HEK293 (cell line): Measurements from ENCODE around the gene OR13F1.

ENCODE experiments used
- CTCF ChIA-PET: fragments of 350-600 bp; formaldehyde crosslinking; extraction: SDS; loops from one replicate; lab custom pipeline; 2021; ENCODE audit warnings: antibody characterized with exemption; lab: Yijun Ruan, JAX
- POLR2A ChIA-PET: fragments of 300-600 bp; formaldehyde crosslinking; extraction: SDS; loops from one replicate; lab custom pipeline; 2020; ENCODE audit warnings: antibody characterized with exemption, inconsistent platforms; lab: Yijun Ruan, JAX
- H3K27ac ChIP-seq: fragments of 200-500 bp; sonication (Bioruptor generic); 2 replicates; pipeline ENCODE4 v1.5.1; 2014; ENCODE audit warnings: low read depth, low read length, control low read depth, inconsistent platforms; ENCODE audit errors: extremely low read depth
- H3K36me3 ChIP-seq, 2 experiments: fragments of 200-500 bp in 1 of 2; sonication (Bioruptor generic) in 1 of 2; 1 replicate in 1 of 2; 2 replicates in 1 of 2; pipeline ENCODE4 v1.5.1; 2014 to 2017; ENCODE audit warnings: inconsistent platforms in 2 of 2, low read length in 2 of 2; ENCODE audit not compliant: control insufficient read depth in 2 of 2, insufficient read depth in 1 of 2
- H3K4me1 ChIP-seq: fragments of 200-500 bp; sonication (Bioruptor generic); 2 replicates; pipeline ENCODE4 v1.5.1; 2014; ENCODE audit warnings: mild to moderate bottlenecking, low read length, inconsistent platforms; ENCODE audit not compliant: control insufficient read depth, insufficient read depth
- H3K4me3 ChIP-seq: 2 replicates; pipeline ENCODE4 v1.5.1; 2011; ENCODE audit warnings: low read depth, mild to moderate bottlenecking, control low read depth, low read length, moderate library complexity
- H3K9me3 ChIP-seq: fragments of 200-500 bp; sonication (Bioruptor generic); 2 replicates; pipeline ENCODE4 v1.5.1; 2014; ENCODE audit warnings: low read depth, low read length, inconsistent platforms; ENCODE audit not compliant: control insufficient read depth, insufficient read depth
- FEZF1 ChIP-seq: fragments of 450-650 bp; formaldehyde crosslinking; IDR thresholded peaks from 2 replicates; pipeline ENCODE4 v1.5.1; 2016; ENCODE audit warnings: missing biosample characterization, missing genetic modification characterization
- GLIS1 ChIP-seq: fragments of 450-650 bp; formaldehyde crosslinking; IDR thresholded peaks from 2 replicates; pipeline ENCODE4 v1.5.1; 2016; ENCODE audit warnings: missing biosample characterization, missing genetic modification characterization
- OSR2 ChIP-seq: fragments of 450-650 bp; formaldehyde crosslinking; IDR thresholded peaks from 2 replicates; pipeline ENCODE4 v1.5.1; 2016; ENCODE audit warnings: missing biosample characterization, missing genetic modification characterization
- RBAK ChIP-seq: fragments of 450-650 bp; formaldehyde crosslinking; IDR thresholded peaks from 2 replicates; pipeline ENCODE4 v1.5.1; 2016; ENCODE audit warnings: missing biosample characterization, missing genetic modification characterization
- ZBTB17 ChIP-seq: fragments of 450-650 bp; formaldehyde crosslinking; IDR thresholded peaks from 2 replicates; pipeline ENCODE4 v1.5.1; 2016; ENCODE audit warnings: missing biosample characterization, missing genetic modification characterization
- ZNF10 ChIP-seq: fragments of 450-650 bp; formaldehyde crosslinking; IDR thresholded peaks from 2 replicates; pipeline ENCODE4 v1.5.1; 2017; ENCODE audit warnings: missing biosample characterization, missing genetic modification characterization
- ZNF2 ChIP-seq: fragments of 450-650 bp; formaldehyde crosslinking; IDR thresholded peaks from 2 replicates; pipeline ENCODE4 v1.5.1; 2016; ENCODE audit warnings: missing biosample characterization, missing genetic modification characterization
- ZNF354C ChIP-seq: fragments of 450-650 bp; formaldehyde crosslinking; IDR thresholded peaks from 2 replicates; pipeline ENCODE4 v1.5.1; 2016; ENCODE audit warnings: missing biosample characterization, missing genetic modification characterization, low read depth, borderline replicate concordance
- ZNF366 ChIP-seq: fragments of 450-650 bp; formaldehyde crosslinking; conservative IDR thresholded peaks from 2 replicates; pipeline ENCODE4 v1.5.1; 2016; ENCODE audit warnings: missing biosample characterization, missing genetic modification characterization
- ZNF394 ChIP-seq: fragments of 450-650 bp; formaldehyde crosslinking; IDR thresholded peaks from 2 replicates; pipeline ENCODE4 v1.5.1; 2016; ENCODE audit warnings: missing biosample characterization, missing genetic modification characterization, mild to moderate bottlenecking, moderate library complexity, borderline replicate concordance
- ZNF473 ChIP-seq: fragments of 450-650 bp; formaldehyde crosslinking; IDR thresholded peaks from 2 replicates; pipeline ENCODE4 v1.5.1; 2017; ENCODE audit warnings: missing biosample characterization, missing genetic modification characterization
- ZNF544 ChIP-seq: fragments of 450-650 bp; formaldehyde crosslinking; IDR thresholded peaks from 2 replicates; pipeline ENCODE4 v1.5.0; 2017; ENCODE audit warnings: missing biosample characterization, missing genetic modification characterization
- ZNF654 ChIP-seq: fragments of 450-650 bp; formaldehyde crosslinking; IDR thresholded peaks from 2 replicates; pipeline ENCODE4 v1.5.1; 2016; ENCODE audit warnings: low read depth, missing biosample characterization, missing genetic modification characterization
- ZNF658 ChIP-seq: fragments of 450-650 bp; formaldehyde crosslinking; IDR thresholded peaks from 2 replicates; pipeline ENCODE4; 2016; ENCODE audit warnings: missing biosample characterization, missing genetic modification characterization
- ZNF777 ChIP-seq: fragments of 450-650 bp; formaldehyde crosslinking; IDR thresholded peaks from 2 replicates; pipeline ENCODE4 v1.5.1; 2017; ENCODE audit warnings: missing biosample characterization, missing genetic modification characterization, borderline replicate concordance
- ZNF791 ChIP-seq: fragments of 450-650 bp; formaldehyde crosslinking; IDR thresholded peaks from 2 replicates; pipeline ENCODE4 v1.5.1; 2016; ENCODE audit warnings: missing biosample characterization, missing genetic modification characterization
- TF ChIP-seq, protein P1 (sequence below): fragments of 450-650 bp; formaldehyde crosslinking; conservative IDR thresholded peaks from 2 replicates; pipeline ENCODE4 v1.5.1; 2016; ENCODE audit warnings: low read depth, missing biosample characterization, missing genetic modification characterization
- TF ChIP-seq, protein P2 (sequence below): fragments of 450-650 bp; formaldehyde crosslinking; IDR thresholded peaks from 2 replicates; pipeline ENCODE4 v1.5.1; 2016; ENCODE audit warnings: missing biosample characterization, missing genetic modification characterization
- TF ChIP-seq, protein P3 (sequence below): fragments of 450-650 bp; formaldehyde crosslinking; IDR thresholded peaks from 2 replicates; pipeline ENCODE4 v1.5.1; 2016; ENCODE audit warnings: missing biosample characterization, missing genetic modification characterization

Gene OR13F1

DNA sequence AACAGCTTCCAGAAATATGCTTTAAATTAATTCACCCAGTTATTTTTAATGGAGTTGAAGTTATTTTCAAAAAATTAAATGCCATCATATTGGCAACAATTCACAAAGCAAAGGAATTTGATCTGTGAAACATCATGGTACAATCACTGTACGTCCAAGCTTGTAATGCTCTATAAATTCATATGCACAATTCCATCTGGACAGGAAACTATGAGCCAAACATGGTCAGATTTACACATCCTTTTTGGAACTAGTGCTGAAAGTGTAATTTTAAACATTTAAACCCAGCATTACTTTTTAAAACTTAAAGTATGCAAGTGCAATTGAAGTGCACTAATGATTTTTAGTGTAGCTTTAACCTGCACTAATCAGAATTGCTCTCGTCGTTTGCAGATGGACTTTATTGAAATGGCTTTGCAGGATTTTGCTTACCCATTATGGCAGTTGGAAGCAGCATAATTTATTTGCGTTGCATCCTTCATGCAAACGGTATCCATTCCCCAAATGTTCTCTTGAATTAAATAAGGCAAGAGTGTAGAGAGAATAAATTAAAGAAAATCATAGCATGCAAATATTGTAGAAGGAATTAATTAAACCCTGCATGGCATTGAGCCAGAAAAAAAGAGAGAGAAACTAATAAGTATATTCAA is 21.0 kb upstream of the OR13F1 start (continued):
- TF ChIP-seq, protein P1, sequence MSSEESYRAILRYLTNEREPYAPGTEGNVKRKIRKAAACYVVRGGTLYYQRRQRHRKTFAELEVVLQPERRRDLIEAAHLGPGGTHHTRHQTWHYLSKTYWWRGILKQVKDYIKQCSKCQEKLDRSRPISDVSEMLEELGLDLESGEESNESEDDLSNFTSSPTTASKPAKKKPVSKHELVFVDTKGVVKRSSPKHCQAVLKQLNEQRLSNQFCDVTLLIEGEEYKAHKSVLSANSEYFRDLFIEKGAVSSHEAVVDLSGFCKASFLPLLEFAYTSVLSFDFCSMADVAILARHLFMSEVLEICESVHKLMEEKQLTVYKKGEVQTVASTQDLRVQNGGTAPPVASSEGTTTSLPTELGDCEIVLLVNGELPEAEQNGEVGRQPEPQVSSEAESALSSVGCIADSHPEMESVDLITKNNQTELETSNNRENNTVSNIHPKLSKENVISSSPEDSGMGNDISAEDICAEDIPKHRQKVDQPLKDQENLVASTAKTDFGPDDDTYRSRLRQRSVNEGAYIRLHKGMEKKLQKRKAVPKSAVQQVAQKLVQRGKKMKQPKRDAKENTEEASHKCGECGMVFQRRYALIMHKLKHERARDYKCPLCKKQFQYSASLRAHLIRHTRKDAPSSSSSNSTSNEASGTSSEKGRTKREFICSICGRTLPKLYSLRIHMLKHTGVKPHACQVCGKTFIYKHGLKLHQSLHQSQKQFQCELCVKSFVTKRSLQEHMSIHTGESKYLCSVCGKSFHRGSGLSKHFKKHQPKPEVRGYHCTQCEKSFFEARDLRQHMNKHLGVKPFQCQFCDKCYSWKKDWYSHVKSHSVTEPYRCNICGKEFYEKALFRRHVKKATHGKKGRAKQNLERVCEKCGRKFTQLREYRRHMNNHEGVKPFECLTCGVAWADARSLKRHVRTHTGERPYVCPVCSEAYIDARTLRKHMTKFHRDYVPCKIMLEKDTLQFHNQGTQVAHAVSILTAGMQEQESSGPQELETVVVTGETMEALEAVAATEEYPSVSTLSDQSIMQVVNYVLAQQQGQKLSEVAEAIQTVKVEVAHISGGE (tag by site-specific recombination): no peak
- TF ChIP-seq ZNF791 (tag by site-specific recombination) (no peak), ZNF10 (tag by site-specific recombination) (no peak), ZBTB17 (tag by site-specific recombination) (no peak), ZNF394 (tag by site-specific recombination) (no peak), OSR2 (no peak)

DNA sequence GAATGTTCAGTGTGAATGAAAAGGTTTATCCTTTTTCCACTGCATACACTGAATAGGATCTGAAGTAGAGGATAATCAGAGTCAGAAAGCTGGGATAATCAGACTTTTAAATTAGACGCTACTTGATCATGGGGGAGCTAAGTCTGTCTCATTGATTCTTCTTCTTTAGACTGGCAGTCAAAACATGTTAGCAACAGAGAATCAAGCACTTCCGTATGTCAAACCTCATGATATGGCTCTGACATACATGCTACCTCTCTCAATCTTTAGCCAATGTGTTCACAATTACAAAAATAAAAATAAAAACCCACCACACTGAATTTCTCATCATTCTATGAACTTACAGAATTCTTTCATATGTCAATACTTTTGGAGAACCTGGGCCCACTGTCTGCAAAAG is 19.0 kb upstream of the OR13F1 start:
- CTCF ChIA-PET: interaction anchor here (1.5 kb wide), 1 partner anchor 9 kb away, joined by 8 read pairs; no protein-coding TSS in a partner anchor

DNA sequence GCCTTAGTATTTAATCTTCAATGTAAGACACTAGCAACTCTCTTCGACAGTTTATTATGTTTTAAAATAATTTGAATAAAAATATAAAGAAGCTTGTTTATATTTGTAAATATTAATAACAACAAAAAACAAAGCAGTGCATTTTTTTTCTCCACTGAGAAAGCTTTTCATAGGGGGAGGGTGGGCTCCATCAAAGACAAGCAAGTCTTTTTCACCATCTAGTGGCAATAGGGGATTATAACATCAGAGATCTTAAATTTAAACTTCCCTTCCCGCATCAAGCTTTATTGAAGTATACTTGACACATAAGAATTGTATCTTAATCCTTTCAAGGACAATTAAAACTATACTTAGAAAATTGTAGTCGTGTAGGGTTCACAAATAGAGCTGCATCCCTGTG is 9.3 kb upstream of the OR13F1 start:
- ChIA-PET POLR2A (interaction anchor here (0.7 kb wide), 1 partner anchor 1177 kb away, joined by 4 read pairs; no protein-coding TSS in a partner anchor), CTCF (interaction anchor here (0.6 to 1.6 kb wide), 12 partner anchors 10 to 367 kb away, joined by 3 to 8 read pairs (median 3); no protein-coding TSS in a partner anchor)
- Histone ChIP-seq H3K9me3 (no peaks in the 10 kb centered on the region), H3K27ac (no peak overlapping the region), H3K4me1 (no peaks in the 10 kb centered on the region), H3K4me3 (no peak overlapping the region), H3K36me3 (no peaks in the 10 kb centered on the region)
- TF ChIP-seq RBAK (tag by site-specific recombination) (no peak), ZNF654 (tag by site-specific recombination) (peak; percentile 26)
- TF ChIP-seq, protein P2, sequence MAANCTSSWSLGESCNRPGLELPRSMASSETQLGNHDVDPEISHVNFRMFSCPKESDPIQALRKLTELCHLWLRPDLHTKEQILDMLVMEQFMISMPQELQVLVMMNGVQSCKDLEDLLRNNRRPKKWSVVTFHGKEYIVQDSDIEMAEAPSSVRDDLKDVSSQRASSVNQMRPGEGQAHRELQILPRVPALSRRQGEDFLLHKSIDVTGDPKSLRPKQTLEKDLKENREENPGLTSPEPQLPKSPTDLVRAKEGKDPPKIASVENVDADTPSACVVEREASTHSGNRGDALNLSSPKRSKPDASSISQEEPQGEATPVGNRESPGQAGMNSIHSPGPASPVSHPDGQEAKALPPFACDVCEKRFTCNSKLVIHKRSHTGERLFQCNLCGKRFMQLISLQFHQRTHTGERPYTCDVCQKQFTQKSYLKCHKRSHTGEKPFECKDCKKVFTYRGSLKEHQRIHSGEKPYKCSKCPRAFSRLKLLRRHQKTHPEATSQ: no peak

More for the DNA sequence above, 19.0 kb upstream of the OR13F1 start:
- Histone ChIP-seq H3K9me3 (no peaks in the 10 kb centered on the region), H3K4me1 (no peaks in the 10 kb centered on the region), H3K4me3 (no peak overlapping the region), H3K27ac (no peak overlapping the region), H3K36me3 (no peaks in the 10 kb centered on the region)
- TF ChIP-seq ZNF354C (tag by site-specific recombination) (no peak), ZNF658 (tag by site-specific recombination) (no peak), ZNF366 (tag by site-specific recombination) (no peak), ZNF473 (no peak), ZNF777 (no peak), GLIS1 (no peak), ZNF544 (tag by site-specific recombination) (no peak), ZNF2 (tag by site-specific recombination) (no peak), FEZF1 (tag by site-specific recombination) (no peak)
- TF ChIP-seq, protein P3, sequence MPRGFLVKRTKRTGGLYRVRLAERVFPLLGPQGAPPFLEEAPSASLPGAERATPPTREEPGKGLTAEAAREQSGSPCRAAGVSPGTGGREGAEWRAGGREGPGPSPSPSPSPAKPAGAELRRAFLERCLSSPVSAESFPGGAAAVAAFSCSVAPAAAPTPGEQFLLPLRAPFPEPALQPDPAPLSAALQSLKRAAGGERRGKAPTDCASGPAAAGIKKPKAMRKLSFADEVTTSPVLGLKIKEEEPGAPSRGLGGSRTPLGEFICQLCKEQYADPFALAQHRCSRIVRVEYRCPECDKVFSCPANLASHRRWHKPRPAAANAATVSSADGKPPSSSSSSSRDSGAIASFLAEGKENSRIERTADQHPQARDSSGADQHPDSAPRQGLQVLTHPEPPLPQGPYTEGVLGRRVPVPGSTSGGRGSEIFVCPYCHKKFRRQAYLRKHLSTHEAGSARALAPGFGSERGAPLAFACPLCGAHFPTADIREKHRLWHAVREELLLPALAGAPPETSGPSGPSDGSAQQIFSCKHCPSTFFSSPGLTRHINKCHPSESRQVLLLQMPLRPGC (tag by site-specific recombination): no peak
- POLR2A ChIA-PET: no interaction called here
